Stimulated activated CD4-positive, alpha-beta T cell treated with anti-CD3 and anti-CD28 coated beads, Interleukin-12 subunit alpha, Interleukin-12 subunit beta, amount 100 ng/mL, for 24 hours (primary cell): ENCODE results near the gene CDV3.
"Not testable (repeated sequence)": the region's sequence is repeated elsewhere in the genome, so short reads cannot be mapped to it uniquely, and the experiment has no call there.

Experiments
- DNase-seq, 2 experiments: peaks; one replicate each; pipeline ENCODE4 v3.0.0-alpha.2; 2020; ENCODE audit warnings: low read depth in 2 of 2

Gene CDV3, protein sequence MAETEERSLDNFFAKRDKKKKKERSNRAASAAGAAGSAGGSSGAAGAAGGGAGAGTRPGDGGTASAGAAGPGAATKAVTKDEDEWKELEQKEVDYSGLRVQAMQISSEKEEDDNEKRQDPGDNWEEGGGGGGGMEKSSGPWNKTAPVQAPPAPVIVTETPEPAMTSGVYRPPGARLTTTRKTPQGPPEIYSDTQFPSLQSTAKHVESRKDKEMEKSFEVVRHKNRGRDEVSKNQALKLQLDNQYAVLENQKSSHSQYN

DNA sequence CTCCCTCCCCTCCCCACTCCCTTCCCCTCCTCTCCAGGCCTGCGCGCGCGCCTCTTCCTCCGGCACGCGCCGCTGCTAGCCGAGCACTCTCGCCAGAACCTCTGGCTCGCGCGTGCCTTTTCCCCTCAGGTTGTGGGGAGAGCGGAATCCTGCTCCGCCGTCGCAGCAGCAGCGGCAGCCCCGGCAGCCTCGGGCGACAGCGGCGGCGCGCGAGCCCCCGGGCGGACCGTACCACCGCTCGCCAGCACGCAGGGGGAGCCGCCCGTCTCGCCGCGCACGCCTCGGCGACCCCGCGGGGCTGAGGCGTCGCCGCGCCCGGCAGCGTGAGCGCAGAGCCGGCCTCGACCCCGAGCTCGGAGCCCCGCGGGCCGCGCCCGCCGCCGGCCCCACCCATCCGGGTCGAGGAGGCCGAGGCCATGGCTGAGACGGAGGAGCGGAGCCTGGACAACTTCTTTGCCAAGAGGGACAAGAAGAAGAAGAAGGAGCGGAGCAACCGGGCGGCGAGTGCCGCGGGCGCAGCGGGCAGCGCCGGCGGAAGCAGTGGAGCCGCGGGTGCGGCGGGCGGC, at the start of gene CDV3:
CDV3 (plus strand) TSS at position 58 of the 566 bp plus-strand sequence; CDS start at position 417, 359 bp downstream.
- DNase-seq = no peak

DNA sequence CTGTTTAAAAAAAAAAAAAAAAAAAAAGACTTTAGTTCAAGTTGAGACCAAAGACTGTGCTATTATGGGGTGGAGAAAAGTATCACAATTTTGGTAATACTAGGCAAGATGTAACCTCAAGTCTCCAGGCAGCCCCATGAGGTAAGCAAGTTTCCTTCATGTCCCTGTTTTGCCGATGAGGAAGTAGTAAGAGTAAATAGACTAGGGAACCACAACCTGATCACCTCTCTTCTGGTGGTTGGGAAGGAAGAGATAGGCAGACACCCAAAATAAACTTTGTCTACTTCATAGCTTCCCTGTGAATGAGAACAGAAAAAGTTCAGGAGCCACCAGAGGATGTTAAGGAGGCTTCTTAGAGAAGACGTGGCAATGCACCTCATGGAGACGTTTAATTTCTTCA, 49.7 kb upstream of the CDV3 start:
- not testable (repeated sequence) for DNase-seq

GRCh38 chr3:133525435-133525834, 48.1 kb upstream of the CDV3 start:
- no peak for DNase-seq

- DNase-seq = no peak
Measured at GRCh38 chr3:133527081-133527715, 46.3 kb upstream of the CDV3 start.

DNA sequence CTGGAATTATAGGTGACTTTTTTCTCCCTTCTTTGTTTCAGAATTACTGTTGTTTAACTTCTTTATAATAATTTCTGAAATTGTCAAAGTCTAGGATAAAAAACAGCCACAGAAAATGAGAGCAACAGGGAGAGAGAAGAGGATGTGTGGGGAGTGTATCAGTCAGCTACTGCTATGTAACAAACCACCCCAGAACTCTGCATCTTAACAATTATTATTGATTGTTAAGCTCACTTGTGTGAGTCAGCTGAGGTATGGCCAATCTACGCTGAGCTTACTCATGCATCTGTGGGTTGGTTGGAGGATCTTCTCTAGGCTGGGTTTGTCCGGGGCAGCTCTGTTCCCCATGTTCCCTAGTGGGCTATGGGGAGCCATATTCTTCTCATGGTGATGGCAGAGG, 43.7 kb upstream of the CDV3 start:
- no peak for DNase-seq

- DNase-seq = no peak
Measured at GRCh38 chr3:133531981-133532380, 41.5 kb upstream of the CDV3 start.

- DNase-seq = no peak
Measured at GRCh38 chr3:133532951-133533350, 40.5 kb upstream of the CDV3 start.

DNA sequence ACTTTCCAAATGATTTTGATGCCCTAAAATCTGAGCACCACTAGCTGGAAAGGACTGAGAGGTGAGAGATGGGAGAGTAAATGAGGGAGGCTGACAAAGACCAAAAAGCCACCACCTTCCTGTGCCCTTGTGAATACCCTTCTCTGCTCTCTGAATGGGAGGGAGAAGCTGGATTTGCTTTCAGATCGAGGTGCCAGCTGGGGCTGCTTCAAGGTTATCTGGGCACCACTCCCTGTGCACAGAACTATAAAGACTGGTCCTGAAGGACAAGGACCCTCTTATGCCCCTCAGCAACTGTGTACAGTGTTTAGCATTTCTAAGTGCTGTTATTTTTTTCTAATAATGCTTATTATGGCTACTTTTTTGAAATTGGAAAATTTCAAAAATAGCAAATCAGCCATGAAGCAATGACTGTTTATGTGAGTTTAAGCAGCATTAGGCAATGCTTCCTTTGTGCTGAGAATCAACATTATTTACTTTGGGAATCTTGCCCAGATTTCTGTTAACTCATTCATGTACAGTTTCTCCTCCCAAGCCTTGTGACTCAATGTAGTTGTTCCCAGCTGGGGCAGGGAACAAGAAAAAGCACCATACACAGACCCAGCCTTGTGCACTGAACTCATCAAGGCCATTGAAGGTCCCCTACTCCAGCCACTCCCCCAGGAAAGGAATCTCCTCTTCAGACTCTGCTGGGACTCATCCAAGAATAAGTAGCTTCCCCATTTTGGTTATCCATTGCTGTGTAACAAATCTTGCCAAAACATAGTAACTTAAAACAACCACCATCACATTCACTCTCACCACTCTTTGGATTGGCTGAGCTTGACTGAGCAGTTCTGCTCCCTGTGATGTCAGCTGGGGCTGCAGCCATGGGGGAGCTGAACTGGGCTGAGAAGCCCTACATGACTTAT, 37.3 kb upstream of the CDV3 start:
- no peak for DNase-seq

- DNase-seq = not testable (repeated sequence)
Measured at GRCh38 chr3:133537131-133537530, 36.4 kb upstream of the CDV3 start.

GRCh38 chr3:133538154-133538553, 35.3 kb upstream of the CDV3 start:
- no peak for DNase-seq

DNA sequence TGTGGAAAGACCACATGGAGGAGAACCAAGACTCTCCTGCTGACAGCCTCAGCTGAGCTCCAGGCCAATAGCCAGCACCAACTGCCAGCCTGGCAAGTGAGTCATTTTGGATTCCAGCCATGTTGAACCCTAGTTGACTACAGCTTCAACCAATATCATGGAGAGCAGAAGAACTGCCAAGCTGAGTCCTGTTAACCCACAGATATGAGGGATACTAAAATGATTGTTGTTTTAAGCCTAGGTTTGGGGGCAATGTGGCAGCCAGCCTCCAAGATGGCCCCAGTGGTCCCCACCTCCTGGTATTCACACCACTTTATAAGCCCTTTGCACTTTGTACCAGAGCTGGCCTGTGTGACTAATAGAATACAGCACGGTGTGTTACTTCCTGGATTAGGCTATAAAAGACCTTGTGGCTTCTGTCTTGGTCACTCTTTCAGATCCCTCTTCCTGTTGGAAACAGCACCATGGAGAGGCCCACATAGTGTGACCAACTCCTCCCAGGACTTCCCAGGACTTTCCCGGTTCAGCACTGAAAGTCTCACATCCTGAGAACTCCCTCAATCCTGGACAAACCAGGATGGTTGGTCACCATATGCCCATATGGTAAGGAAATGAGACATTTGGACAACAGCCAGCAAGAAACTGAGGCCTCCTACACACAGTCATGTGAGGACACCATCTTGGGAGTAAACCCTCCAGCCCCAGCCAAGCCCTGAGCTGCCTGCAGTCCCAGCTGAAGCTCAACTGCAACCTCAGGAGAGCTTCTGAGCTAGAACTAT, 32.4 kb upstream of the CDV3 start:
- no peak for DNase-seq

GRCh38 chr3:133542871-133543270, 30.6 kb upstream of the CDV3 start:
- no peak for DNase-seq

DNA sequence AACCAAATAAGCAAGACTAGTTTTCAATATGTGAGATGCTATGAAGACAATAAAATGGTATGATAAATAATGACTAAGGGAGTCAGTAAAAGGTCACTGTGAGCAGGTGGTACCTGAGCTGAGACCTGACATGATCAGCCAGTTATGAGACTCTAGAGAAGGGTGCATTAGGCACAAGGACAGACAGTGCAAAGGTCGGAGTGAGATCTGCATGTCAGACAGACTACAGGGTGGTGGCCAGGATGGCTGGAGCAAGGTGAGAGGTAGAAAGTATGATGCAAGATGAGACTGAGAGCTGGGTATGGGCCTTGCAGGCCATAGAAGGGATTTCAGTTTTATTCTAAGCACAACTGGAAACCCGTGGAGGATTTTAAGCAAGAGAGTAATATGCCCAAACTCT, 28.5 kb upstream of the CDV3 start:
- DNase-seq = not testable (repeated sequence)

GRCh38 chr3:133547432-133548041, 25.9 kb upstream of the CDV3 start:
- DNase-seq = no peak

DNA sequence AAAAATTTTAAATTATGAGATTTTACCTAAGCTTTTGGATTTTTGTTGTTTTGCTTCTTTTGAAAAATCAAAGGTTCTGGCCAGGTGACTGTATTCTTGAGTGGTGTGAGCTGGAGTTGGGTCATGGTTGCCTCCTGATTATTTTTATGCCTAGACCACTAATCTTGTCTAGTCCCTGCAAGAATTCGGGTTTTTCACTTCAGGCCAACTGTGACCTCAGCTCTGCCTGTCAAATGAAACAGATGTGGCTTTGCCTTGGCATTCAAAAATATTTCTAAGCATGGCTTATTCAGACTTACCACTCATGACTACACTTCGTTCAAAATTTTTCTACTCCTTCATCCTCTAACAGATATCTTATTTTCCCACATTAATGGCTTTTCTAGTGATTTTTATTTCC, 25.4 kb upstream of the CDV3 start:
- no peak for DNase-seq

- DNase-seq = no peak
Measured at GRCh38 chr3:133549565-133549964, 23.9 kb upstream of the CDV3 start.

DNA sequence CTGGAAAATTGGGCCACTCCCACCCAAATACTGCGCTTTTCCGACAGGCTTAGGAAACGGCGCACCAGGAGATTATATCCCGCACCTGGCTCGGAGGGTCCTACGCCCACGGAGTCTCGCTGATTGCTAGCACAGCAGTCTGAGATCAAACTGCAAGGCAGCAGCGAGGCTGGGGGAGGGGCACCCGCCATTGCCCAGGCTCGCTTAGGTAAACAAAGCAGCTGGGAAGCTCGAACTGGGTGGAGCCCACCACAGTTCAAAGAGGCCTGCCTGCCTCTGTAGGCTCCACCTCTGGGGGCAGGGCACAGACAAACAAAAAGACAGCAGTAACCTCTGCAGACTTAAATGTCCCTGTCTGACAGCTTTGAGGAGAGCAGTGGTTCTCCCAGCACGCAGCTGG, 21.9 kb upstream of the CDV3 start:
- DNase-seq = not testable (repeated sequence)

DNA sequence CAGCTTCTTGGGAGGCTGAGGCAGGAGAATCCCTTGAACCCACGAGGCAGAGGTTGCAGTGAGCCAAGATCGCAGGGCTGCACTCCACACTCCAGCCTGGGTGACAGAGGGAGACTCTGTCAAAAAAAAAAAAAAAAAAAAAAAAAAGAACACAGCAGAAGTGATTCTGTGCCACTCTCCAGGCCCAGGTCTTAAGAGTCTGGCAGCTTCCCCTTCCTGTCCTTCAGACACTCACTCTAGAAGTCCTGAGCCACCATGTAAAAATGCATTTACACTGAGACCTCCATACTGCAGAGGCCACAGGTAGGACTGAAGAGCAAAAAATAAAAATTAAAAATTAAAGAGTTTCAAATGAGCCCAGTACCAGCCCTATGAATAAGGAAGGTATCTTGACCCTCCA, 11.8 kb upstream of the CDV3 start:
- DNase-seq = no peak

GRCh38 chr3:133562376-133562775, 11.1 kb upstream of the CDV3 start:
- no peak for DNase-seq

GRCh38 chr3:133563186-133563591, 10.3 kb upstream of the CDV3 start:
- DNase-seq = no peak

GRCh38 chr3:133563816-133564215, 9.7 kb upstream of the CDV3 start:
- DNase-seq = no peak
